NOMO-1 treated with dmso at 0.1 percent for 144 hours (cell line): ENCODE measurements around the gene LIMK2.

Experiments
- DNase-seq: peaks from one replicate; lab custom pipeline; 2025; ENCODE audit not compliant: unreplicated experiment; lab: John Stamatoyannopoulos, UW

Gene LIMK2

GRCh38 chr22:31271026-31271425, 58.9 kb downstream of the LIMK2 start:
- no peak for DNase-seq

- DNase-seq, result no peak
Observed at GRCh38 chr22:31271485-31271884, 59.4 kb downstream of the LIMK2 start.

GRCh38 chr22:31272522-31273446, 60.7 kb downstream of the LIMK2 start:
- peak; percentile 10 for DNase-seq

- no peak for DNase-seq
Observed at GRCh38 chr22:31274017-31274416, 61.9 kb downstream of the LIMK2 start.

- no peak for DNase-seq
Observed at GRCh38 chr22:31275018-31275417, 62.9 kb downstream of the LIMK2 start.

GRCh38 chr22:31275576-31275975, 63.5 kb downstream of the LIMK2 start:
- no peak for DNase-seq

- DNase-seq, result no peak
Observed at GRCh38 chr22:31276426-31277167, 64.5 kb downstream of the LIMK2 start.

GRCh38 chr22:31277741-31278140, 65.6 kb downstream of the LIMK2 start:
- DNase-seq, result no peak

GRCh38 chr22:31278151-31278621, 66.1 kb downstream of the LIMK2 start:
- DNase-seq, result no peak

- no peak for DNase-seq
Observed at GRCh38 chr22:31278626-31279326, 66.7 kb downstream of the LIMK2 start.

GRCh38 chr22:31279327-31279669, 67.2 kb downstream of the LIMK2 start:
- DNase-seq, result no peak

- no peak for DNase-seq
Observed at GRCh38 chr22:31279821-31280505, 67.9 kb downstream of the LIMK2 start.

GRCh38 chr22:31281733-31282132, 69.6 kb downstream of the LIMK2 start:
- DNase-seq, result no peak

- DNase-seq, result no peak
Observed at GRCh38 chr22:31282748-31283468, 70.8 kb downstream of the LIMK2 start.

GRCh38 chr22:31284281-31285155, 72.4 kb downstream of the LIMK2 start:
- DNase-seq, result no peak

GRCh38 chr22:31286360-31287255, 74.5 kb downstream of the LIMK2 start:
- DNase-seq, result no peak

- DNase-seq, result peak; percentile 3
Observed at GRCh38 chr22:31287818-31288495, 75.9 kb downstream of the LIMK2 start.
